ENCODE data around the gene FAF1.

GRCh38 chr1:50508040-50508586, 452.0 kb downstream of the FAF1 start:
- TF ChIP-seq EZH2 (IDR thresholded peaks at IDR 0.05; ENCODE audit: borderline replicate concordance, low read depth, low read length, poor library complexity, severe bottlenecking): no peak
- TF ChIP-seq CTCF (conservative IDR thresholded peaks at IDR 0.05; ENCODE audit: low read depth, low read length): no peak
